ENCODE data around the gene PTPRN2. TPM values are rescaled to one million over a fixed set of nuclear protein-coding genes. Genes with fewer than 3 reads are reported as not detected.

The PTPRN2 gene
- polyA plus RNA-seq, 1 of the 3 experiments (the other 2 are of a cell fraction) = 4.0 TPM

DNA sequence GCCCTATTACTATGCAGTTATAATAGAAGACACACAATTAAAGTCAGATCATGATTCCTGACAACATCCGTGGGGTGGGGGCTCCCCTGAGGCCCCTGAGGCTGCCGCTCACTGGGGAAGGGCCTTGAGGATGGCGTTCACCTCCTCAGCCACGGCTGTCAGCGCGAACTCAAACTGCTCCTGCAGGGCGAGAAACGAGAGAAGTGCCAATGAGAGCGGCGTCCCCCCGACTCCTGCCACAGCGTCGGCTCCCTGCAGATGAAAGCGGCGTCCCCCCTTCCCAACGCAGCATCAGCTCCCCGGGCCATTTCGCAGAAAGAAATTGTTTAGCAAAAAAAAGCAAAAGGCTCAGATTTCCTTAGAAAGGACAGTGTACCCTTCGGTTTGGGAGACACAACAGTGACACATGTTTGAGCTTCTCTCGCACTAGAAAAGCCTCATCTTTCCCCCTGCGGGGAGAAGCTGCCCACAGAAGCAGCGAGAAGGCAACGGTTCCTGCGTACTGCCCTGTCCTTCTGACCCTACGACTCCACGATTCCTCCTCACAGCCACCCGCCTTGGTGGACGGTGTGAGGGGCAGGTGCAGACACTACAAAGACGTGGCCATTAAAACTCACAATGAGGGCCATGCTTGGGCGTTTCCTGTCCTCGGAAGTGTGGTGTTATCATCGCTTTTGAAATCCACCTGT lies 1046.9 kb downstream of the PTPRN2 start:
- H3K27me3 ChIP-seq (ENCODE audit: insufficient read depth) = no peaks in the 10 kb centered on the region
- no peak overlapping the region for H2AFZ ChIP-seq (ENCODE audit: low read depth)
- no peaks in the 10 kb centered on the region for H3K9me2 ChIP-seq
- 86% methylated on average over 32 of the region's 32 CpGs for WGBS (ENCODE audit: low lambda C conversion rate)
- H3K79me2 ChIP-seq (ENCODE audit: insufficient read depth) = no peaks in the 10 kb centered on the region
- H4K20me1 ChIP-seq (ENCODE audit: insufficient read depth) = no peaks in the 10 kb centered on the region
- TF ChIP-seq, protein P1, sequence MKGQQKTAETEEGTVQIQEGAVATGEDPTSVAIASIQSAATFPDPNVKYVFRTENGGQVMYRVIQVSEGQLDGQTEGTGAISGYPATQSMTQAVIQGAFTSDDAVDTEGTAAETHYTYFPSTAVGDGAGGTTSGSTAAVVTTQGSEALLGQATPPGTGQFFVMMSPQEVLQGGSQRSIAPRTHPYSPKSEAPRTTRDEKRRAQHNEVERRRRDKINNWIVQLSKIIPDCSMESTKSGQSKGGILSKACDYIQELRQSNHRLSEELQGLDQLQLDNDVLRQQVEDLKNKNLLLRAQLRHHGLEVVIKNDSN (IDR thresholded peaks at IDR 0.05; ENCODE audit: borderline replicate concordance, low read depth) = no peak
- no peak for TF ChIP-seq ELF1 (IDR thresholded peaks at IDR 0.05)
- no peak for TF ChIP-seq USF2 (IDR thresholded peaks at IDR 0.05; ENCODE audit: borderline replicate concordance, low read depth, low read length)
- no peak for TF ChIP-seq PBX3 (IDR thresholded peaks at IDR 0.05)
- TF ChIP-seq MEF2A (IDR thresholded peaks at IDR 0.05; ENCODE audit: borderline replicate concordance, low read depth) = no peak
- no peak for TF ChIP-seq EZH2phosphoT487 (IDR thresholded peaks at IDR 0.05; ENCODE audit: borderline replicate concordance, low read depth)
- no peak for TF ChIP-seq POLR2AphosphoS5 (IDR thresholded peaks at IDR 0.05; ENCODE audit: low read depth, low read length)
- TF ChIP-seq NRF1 (IDR thresholded peaks at IDR 0.05; ENCODE audit: low read depth, low read length) = no peak
- no peak for TF ChIP-seq GABPA (IDR thresholded peaks at IDR 0.05; ENCODE audit: low read depth)
- TF ChIP-seq RXRA (IDR thresholded peaks at IDR 0.05; ENCODE audit: borderline replicate concordance, low read depth) = no peak
- TF ChIP-seq, protein P2, sequence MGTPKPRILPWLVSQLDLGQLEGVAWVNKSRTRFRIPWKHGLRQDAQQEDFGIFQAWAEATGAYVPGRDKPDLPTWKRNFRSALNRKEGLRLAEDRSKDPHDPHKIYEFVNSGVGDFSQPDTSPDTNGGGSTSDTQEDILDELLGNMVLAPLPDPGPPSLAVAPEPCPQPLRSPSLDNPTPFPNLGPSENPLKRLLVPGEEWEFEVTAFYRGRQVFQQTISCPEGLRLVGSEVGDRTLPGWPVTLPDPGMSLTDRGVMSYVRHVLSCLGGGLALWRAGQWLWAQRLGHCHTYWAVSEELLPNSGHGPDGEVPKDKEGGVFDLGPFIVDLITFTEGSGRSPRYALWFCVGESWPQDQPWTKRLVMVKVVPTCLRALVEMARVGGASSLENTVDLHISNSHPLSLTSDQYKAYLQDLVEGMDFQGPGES (IDR thresholded peaks at IDR 0.05; ENCODE audit: low read depth, low read length) = no peak
- TF ChIP-seq FOSL2 (IDR thresholded peaks at IDR 0.05; ENCODE audit: borderline replicate concordance, low read depth) = no peak
- no peak for TF ChIP-seq NFIC (IDR thresholded peaks at IDR 0.05; ENCODE audit: borderline replicate concordance)
- TF ChIP-seq, protein P3, sequence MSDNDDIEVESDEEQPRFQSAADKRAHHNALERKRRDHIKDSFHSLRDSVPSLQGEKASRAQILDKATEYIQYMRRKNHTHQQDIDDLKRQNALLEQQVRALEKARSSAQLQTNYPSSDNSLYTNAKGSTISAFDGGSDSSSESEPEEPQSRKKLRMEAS (IDR thresholded peaks at IDR 0.05; ENCODE audit: low read depth) = no peak
- H3K4me3 ChIP-seq (ENCODE audit: low read depth in 2 of 2, low read length in 1 of 2) = no peak overlapping the region
- no peak overlapping the region for H3K4me2 ChIP-seq
- H3K27ac ChIP-seq (ENCODE audit: low read depth in 2 of 2, low read length in 1 of 2) = no peak overlapping the region
- no peak for DNase-seq
- no peaks in the 10 kb centered on the region for H3K9me3 ChIP-seq
- H3K36me3 ChIP-seq (replicated peaks in 1 of 2; ENCODE audit: control insufficient read depth in 1 of 2, insufficient read depth in 2 of 2, low read length in 1 of 2) = no peaks in the 10 kb centered on the region
- H3K9ac ChIP-seq = no peak overlapping the region
- H3F3A ChIP-seq (replicated peaks; ENCODE audit: insufficient read depth) = no peaks in the 10 kb centered on the region
- H3K4me1 ChIP-seq (ENCODE audit: control insufficient read depth in 1 of 2, insufficient read depth in 2 of 2, low read depth in 1 of 2, low read length in 1 of 2) = no peaks in the 10 kb centered on the region
- POLR2A ChIA-PET = no interaction called here
- CTCF ChIA-PET = interaction anchor here (1.1 kb wide), 1 partner anchor 19 kb away, joined by 3 read pairs; no protein-coding TSS in a partner anchor
